ENCODE results near the gene MYL2. TPM values are rescaled to one million over a fixed set of nuclear protein-coding genes. Genes with fewer than 3 reads are reported as not detected.

MYL2 gene
- total RNA-seq, 4 donors from 2014 or later = not detected

DNA sequence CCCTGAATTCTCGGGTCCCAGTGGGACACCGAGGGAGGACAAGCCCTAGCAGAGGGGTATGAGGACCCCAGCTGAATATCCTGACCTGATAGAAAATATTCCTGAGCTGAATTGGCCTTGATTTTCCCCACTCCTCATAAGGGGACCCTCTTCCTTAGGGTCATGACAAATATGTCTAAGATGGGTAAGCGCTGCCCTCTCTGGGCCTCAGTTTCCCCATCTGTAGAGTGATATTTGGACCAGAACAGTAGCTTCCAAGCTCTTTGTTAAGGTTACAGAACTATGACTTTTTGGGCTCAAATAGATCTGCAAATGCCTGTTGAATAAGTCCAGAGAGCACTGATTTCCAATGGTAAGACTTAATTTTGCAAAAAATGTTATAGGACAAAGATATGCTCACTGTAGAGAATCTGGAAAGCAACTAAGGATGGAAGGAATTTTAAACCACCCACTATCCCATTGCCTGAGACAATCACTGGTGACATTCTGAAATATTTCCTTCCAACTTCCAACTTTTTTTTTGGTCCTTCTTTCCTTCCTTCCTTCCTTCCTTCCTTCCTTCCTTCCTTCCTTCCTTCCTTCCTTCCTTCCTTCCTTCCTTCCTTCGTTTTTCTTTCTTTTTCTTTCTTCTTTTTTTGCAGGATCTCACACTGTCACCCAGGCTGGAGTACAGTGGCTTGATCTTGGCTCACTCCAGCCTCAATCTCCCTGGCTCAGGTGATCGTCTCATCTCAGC lies 32.0 kb downstream of the MYL2 start:
- intact Hi-C loops (cut with DNase I) = no loop called here
- TF ChIP-seq, protein P1, sequence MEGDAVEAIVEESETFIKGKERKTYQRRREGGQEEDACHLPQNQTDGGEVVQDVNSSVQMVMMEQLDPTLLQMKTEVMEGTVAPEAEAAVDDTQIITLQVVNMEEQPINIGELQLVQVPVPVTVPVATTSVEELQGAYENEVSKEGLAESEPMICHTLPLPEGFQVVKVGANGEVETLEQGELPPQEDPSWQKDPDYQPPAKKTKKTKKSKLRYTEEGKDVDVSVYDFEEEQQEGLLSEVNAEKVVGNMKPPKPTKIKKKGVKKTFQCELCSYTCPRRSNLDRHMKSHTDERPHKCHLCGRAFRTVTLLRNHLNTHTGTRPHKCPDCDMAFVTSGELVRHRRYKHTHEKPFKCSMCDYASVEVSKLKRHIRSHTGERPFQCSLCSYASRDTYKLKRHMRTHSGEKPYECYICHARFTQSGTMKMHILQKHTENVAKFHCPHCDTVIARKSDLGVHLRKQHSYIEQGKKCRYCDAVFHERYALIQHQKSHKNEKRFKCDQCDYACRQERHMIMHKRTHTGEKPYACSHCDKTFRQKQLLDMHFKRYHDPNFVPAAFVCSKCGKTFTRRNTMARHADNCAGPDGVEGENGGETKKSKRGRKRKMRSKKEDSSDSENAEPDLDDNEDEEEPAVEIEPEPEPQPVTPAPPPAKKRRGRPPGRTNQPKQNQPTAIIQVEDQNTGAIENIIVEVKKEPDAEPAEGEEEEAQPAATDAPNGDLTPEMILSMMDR (IDR thresholded peaks at IDR 0.05) = no peak
- TF ChIP-seq POLR2A (IDR thresholded peaks at IDR 0.05) = no peak
- no peaks in the 10 kb centered on the region for H3K36me3 ChIP-seq
- H3K4me1 ChIP-seq = no peaks in the 10 kb centered on the region
- no peaks in the 10 kb centered on the region for H3K27me3 ChIP-seq
- DNase-seq = no peak
- H3K27ac ChIP-seq = no peak overlapping the region
- H3K9me3 ChIP-seq = no peaks in the 10 kb centered on the region
- WGBS, 2 donors = 34 to 43% methylated on average over 4 to 5 of the region's 5 CpGs
- H3K4me3 ChIP-seq (replicated peaks in 1 of 3) = no peak overlapping the region

DNA sequence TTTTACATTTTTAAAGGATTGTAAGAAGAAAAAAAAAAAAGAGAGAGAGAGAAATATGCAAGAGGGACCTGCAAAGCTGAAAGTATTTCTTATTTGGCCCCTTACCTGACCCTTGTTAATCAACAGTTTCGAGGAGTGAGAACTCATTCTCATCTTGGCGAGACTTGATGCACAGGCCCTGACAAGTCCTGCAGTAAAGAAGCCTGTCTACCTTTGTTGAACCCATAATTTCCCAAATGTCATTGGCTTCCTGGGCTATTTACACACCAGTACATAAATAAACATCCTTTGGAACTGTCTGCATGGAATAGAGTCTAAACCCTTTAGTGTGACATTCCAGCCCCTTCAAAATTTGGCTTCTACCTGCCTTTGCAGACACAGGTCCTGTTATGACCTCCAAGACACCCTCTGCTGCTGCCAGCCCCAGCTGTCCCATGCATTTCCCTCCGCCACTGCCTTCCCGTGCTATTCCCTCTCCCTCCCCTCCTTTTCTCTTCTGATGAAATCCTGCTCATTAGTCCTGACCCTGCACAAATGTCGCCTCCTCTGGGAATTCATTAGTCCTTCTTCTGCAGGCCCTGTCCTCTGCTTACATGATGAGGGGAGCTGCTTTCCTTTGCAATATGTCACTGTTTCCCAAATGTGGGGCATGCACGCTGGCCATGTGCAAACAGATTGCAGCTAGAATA lies 35.1 kb downstream of the MYL2 start:
- H3K4me1 ChIP-seq = no peaks in the 10 kb centered on the region
- intact Hi-C loops (cut with DNase I) = no loop called here
- no peak for TF ChIP-seq POLR2A (IDR thresholded peaks at IDR 0.05)
- TF ChIP-seq, protein P1 (IDR thresholded peaks at IDR 0.05) = no peak

DNA sequence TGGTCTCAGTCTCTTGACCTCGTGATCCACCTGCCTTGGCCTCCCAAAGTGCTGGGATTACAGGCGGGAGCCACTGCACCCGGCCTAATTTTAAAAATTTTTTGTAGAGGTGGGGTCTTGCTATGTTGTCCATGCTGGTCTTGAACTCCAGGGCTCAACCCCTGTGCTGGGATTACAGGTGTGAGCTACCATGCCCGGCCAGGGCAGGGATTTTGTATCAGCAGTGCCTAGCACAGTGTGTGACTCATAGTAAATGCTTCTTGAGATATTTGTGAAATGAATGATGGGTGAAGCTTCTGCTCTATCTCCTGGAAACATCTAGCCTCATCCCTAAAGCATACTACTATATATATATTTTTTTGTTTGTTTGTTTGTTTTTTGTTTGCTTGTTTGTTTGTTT lies 37.1 kb downstream of the MYL2 start:
- TF ChIP-seq, protein P1 (IDR thresholded peaks at IDR 0.05) = no peak
- no peak for TF ChIP-seq POLR2A (IDR thresholded peaks at IDR 0.05)
- no peak for DNase-seq
- H3K27ac ChIP-seq = no peak overlapping the region
- no peaks in the 10 kb centered on the region for H3K36me3 ChIP-seq
- H3K4me3 ChIP-seq (replicated peaks in 1 of 3) = no peak overlapping the region
- intact Hi-C loops (cut with DNase I) = no loop called here
- H3K9me3 ChIP-seq = no peaks in the 10 kb centered on the region
- no peaks in the 10 kb centered on the region for H3K4me1 ChIP-seq
- 92 to 93% methylated on average over 4 of the region's 4 CpGs for WGBS, 2 donors
- no peaks in the 10 kb centered on the region for H3K27me3 ChIP-seq

More for the DNA sequence above, 35.1 kb downstream of the MYL2 start:
- Histone ChIP-seq H3K9me3 (no peaks in the 10 kb centered on the region), H3K36me3 (no peaks in the 10 kb centered on the region), H3K27me3 (no peaks in the 10 kb centered on the region), H3K27ac (no peak overlapping the region), H3K4me3 (replicated peaks in 1 of 3) (no peak overlapping the region)
- WGBS, 2 donors = 76 to 80% methylated on average over 6 of the region's 6 CpGs
- DNase-seq = no peak

DNA sequence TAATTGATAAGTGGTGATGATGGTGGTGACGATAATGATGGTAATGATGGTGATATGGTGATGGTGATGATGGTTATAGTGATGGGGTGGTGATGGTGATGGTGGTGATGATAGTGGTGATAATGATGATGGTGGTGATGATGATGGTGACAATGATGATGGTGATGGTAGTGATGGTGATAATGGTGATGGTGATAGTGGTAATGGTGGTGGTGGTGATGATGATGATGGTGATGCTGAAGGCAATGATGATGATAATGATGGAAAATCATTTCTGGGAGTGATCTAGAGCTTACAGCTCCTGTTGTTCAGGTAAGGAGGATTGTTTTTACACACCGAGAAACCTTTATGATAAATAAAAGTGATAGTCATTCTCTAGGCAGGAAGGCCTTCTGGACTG lies 39.7 kb downstream of the MYL2 start:
- no peaks in the 10 kb centered on the region for H3K36me3 ChIP-seq
- intact Hi-C loops (cut with DNase I) = no loop called here
- WGBS, 2 donors = 75 to 76% methylated on average over 2 of the region's 2 CpGs
- H3K27me3 ChIP-seq = no peaks in the 10 kb centered on the region
- TF ChIP-seq, protein P1 (IDR thresholded peaks at IDR 0.05) = no peak
- TF ChIP-seq POLR2A (IDR thresholded peaks at IDR 0.05) = no peak
- DNase-seq = no peak
- no peak overlapping the region for H3K27ac ChIP-seq
- H3K9me3 ChIP-seq = no peaks in the 10 kb centered on the region
- H3K4me3 ChIP-seq (replicated peaks in 1 of 3) = no peak overlapping the region
- no peaks in the 10 kb centered on the region for H3K4me1 ChIP-seq

DNA sequence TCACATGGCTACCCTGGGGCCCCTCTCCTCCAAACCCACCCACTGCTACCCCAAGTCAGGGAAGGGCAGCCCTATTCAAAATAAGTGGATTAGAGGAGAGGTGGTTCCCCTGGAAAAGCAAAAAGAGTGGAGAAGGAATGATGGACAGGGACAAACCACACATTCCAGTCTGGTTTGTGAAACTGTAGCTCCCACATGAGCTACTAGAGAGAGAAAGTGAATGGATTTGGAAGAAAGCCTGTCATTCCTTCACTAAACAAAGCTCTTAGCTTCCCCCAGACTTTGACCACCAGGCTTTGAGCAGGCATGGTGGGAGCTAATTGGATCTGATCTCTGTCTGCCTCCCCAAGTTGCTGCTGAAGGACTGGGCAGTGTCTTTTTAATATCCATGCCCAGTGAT lies 45.6 kb downstream of the MYL2 start:
- Histone ChIP-seq H3K4me3 (replicated peaks in 1 of 3) (no peak overlapping the region), H3K9me3 (no peaks in the 10 kb centered on the region), H3K4me1 (no peaks in the 10 kb centered on the region), H3K27me3 (no peaks in the 10 kb centered on the region), H3K36me3 (no peaks in the 10 kb centered on the region), H3K27ac (no peak overlapping the region)
- TF ChIP-seq, protein P1 (IDR thresholded peaks at IDR 0.05) = no peak
- no peak for TF ChIP-seq POLR2A (IDR thresholded peaks at IDR 0.05)
- intact Hi-C loops (cut with DNase I) = no loop called here
- DNase-seq = no peak

Data from thyroid gland (tissue), 4 donors.